Keratinocyte (primary cell): ENCODE measurements around the gene SRSF4. TPM values are rescaled to one million over a fixed set of nuclear protein-coding genes. Genes with fewer than 3 reads are reported as not detected.

Source experiments
- DNase-seq: peaks from one replicate; pipeline ENCODE4 v3.0.0-alpha.2; 2011; ENCODE audit warnings: low read depth, missing footprints, low spot score
- FAIRE-seq: peaks from 2 replicates; lab custom pipeline; 2011; peaks lifted over from hg19 to GRCh38; lab: Jason Lieb, UNC
- H2AFZ ChIP-seq: 2 replicates; pipeline ENCODE4 v1.6.0; 2012; ENCODE audit warnings: low read length, control low read depth, inconsistent platforms; ENCODE audit not compliant: control insufficient read depth
- H3K27ac ChIP-seq: 2 replicates; pipeline ENCODE4 v1.5.1; 2011; ENCODE audit warnings: low read length; ENCODE audit not compliant: control insufficient read depth, insufficient read depth
- H3K27me3 ChIP-seq: 3 replicates; pipeline ENCODE4 v1.6.0; 2011; ENCODE audit warnings: low read length; ENCODE audit not compliant: control insufficient read depth, insufficient read depth; ENCODE audit errors: extremely low read depth
- H3K36me3 ChIP-seq, 2 experiments: 2 replicates in 1 of 2; 3 replicates in 1 of 2; pipeline ENCODE4 v1.5.1; 2011; ENCODE audit warnings: low read length in 2 of 2, mild to moderate bottlenecking in 1 of 2; ENCODE audit not compliant: control insufficient read depth in 2 of 2, insufficient read depth in 2 of 2; ENCODE audit errors: extremely low read depth in 1 of 2
- H3K4me1 ChIP-seq: 3 replicates; pipeline ENCODE4 v1.5.1; 2011; ENCODE audit warnings: low read length; ENCODE audit not compliant: control insufficient read depth, insufficient read depth; ENCODE audit errors: extremely low read depth
- H3K4me2 ChIP-seq: 3 replicates; pipeline ENCODE4 v1.6.0; 2011; ENCODE audit warnings: low read depth, low read length; ENCODE audit not compliant: control insufficient read depth, insufficient read depth; ENCODE audit errors: extremely low read depth
- H3K4me3 ChIP-seq, 3 experiments: fragments of 200-600 bp in 1 of 3; sonication (generic) in 1 of 3; 2 replicates in 2 of 3; 3 replicates in 1 of 3; pipeline ENCODE4 v1.5.1; 2011 to 2016; ENCODE audit warnings: low read length in 3 of 3, mild to moderate bottlenecking in 3 of 3, control low read depth in 2 of 3, inconsistent platforms in 1 of 3, low read depth in 1 of 3, mixed read lengths in 1 of 3, mixed run types in 1 of 3, moderate library complexity in 1 of 3; ENCODE audit not compliant: control insufficient read depth in 2 of 3, insufficient read depth in 2 of 3; ENCODE audit errors: extremely low read depth in 1 of 3
- H3K79me2 ChIP-seq: 2 replicates; pipeline ENCODE4 v1.6.0; 2012; ENCODE audit warnings: low read length; ENCODE audit not compliant: control insufficient read depth, insufficient read depth
- H3K9ac ChIP-seq: 3 replicates; pipeline ENCODE4 v1.6.0; 2011; ENCODE audit warnings: low read length; ENCODE audit not compliant: control insufficient read depth, insufficient read depth; ENCODE audit errors: extremely low read depth
- H3K9me1 ChIP-seq: 3 replicates; pipeline ENCODE4 v1.6.0; 2011; ENCODE audit warnings: low read length; ENCODE audit not compliant: control insufficient read depth, insufficient read depth; ENCODE audit errors: extremely low read depth
- H3K9me3 ChIP-seq: 2 replicates; pipeline ENCODE4 v1.5.1; 2012; ENCODE audit warnings: low read depth, low read length; ENCODE audit not compliant: control insufficient read depth
- H4K20me1 ChIP-seq: 3 replicates; pipeline ENCODE4 v1.6.0; 2011; ENCODE audit warnings: low read length; ENCODE audit not compliant: control insufficient read depth, insufficient read depth; ENCODE audit errors: extremely low read depth
- CTCF ChIP-seq, 3 experiments: IDR thresholded peaks in 1 of 3; conservative IDR thresholded peaks in 1 of 3; optimal IDR thresholded peaks in 1 of 3; 2 replicates in 2 of 3; 3 replicates in 1 of 3; pipeline versions ENCODE3 to v1.5.1; 2011; ENCODE audit warnings: low read length in 3 of 3, mild to moderate bottlenecking in 3 of 3, moderate library complexity in 2 of 3, control low read depth in 1 of 3, inconsistent platforms in 1 of 3; ENCODE audit not compliant: insufficient read depth in 2 of 3; ENCODE audit errors: extremely low read depth in 1 of 3
- EZH2 ChIP-seq: IDR thresholded peaks from one replicate; pipeline ENCODE4 v1.6.1; 2012; ENCODE audit warnings: inconsistent platforms, mild to moderate bottlenecking, low read length, moderate library complexity
- dilution Hi-C: fragments of 300-500 bp; cut with MboI; formaldehyde crosslinking; loops from one replicate; pipeline ENCODE4 v1.7.0; 2020; ENCODE audit warnings: low sequenced_read_pairs; ENCODE audit not compliant: extremely low pct_ligation_motif_present
- polyA plus RNA-seq, 5 experiments: library from polyadenylated mRNA; depleted of rRNA in 3 of 5; stranded (reverse) in 3 of 5; stranded (forward) in 1 of 5; unstranded in 1 of 5; fragments of >200 nt; gene quantifications; 1 replicate in 1 of 5; 2 replicates in 3 of 5; 3 replicates in 1 of 5; pipeline versions ENCODE4 v1.2.1 to v1.2.3, GENCODE V29; 2011 to 2012; ENCODE audit warnings: missing spikeins in 2 of 5, low read depth in 1 of 5, low replicate concordance in 1 of 5

The SRSF4 gene
- polyA plus RNA-seq, 1 donor (not counting 4 experiments of a cell fraction or from before 2014, with no cell fraction given) = 51.0 TPM

- Histone ChIP-seq H2AFZ (no peak overlapping the region), H3K4me2 (no peak overlapping the region), H3K9ac (no peak overlapping the region), H4K20me1 (no peaks in the 10 kb centered on the region), H3K79me2 (no peaks in the 10 kb centered on the region), H3K9me1 (no peaks in the 10 kb centered on the region), H3K27ac (no peak overlapping the region), H3K9me3 (no peaks in the 10 kb centered on the region), H3K4me1 (no peaks in the 10 kb centered on the region), H3K27me3 (no peaks in the 10 kb centered on the region), H3K36me3 (peaks cover 17 to 29% of the 10 kb centered on the region in 2 experiments), H3K4me3 (no peak overlapping the region)
- DNase-seq (no peak), FAIRE-seq (no peak)
- dilution Hi-C loops = no loop called here
- TF ChIP-seq CTCF (optimal IDR thresholded peaks at IDR 0.05 in 1 of 3, IDR thresholded peaks at IDR 0.05 in 1 of 3, conservative IDR thresholded peaks at IDR 0.05 in 1 of 3; ENCODE audit: extremely low read depth in 1 of 3, insufficient read depth in 2 of 3, low read length in 3 of 3) (no peak), EZH2 (no peak)
These were observed 27.5 kb upstream of the SRSF4 start for GRCh38 chr1:29209173-29209572.

DNA sequence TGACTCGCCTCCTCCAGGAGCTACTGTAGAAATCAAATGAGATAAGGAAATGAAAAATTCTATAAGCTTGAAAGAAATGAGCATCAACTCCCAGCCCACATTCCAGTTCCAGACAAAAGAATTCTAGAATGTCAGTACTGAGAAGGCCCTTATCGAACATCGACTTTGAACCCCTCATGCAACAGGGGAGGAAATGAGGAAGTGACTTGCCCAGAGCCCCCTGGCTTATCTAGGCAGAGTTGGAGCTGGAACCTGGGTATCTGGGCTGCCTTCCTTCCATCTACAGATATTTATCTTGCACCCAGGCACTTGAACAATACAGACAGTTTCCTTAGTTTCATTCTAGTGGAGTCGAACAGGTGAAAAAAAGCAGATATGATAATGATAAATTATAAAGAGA lies 26.7 kb upstream of the SRSF4 start:
- Histone ChIP-seq H2AFZ (no peak overlapping the region), H3K9me1 (no peaks in the 10 kb centered on the region), H4K20me1 (no peaks in the 10 kb centered on the region), H3K27me3 (no peaks in the 10 kb centered on the region), H3K4me2 (no peak overlapping the region), H3K79me2 (no peaks in the 10 kb centered on the region), H3K27ac (no peak overlapping the region), H3K9me3 (no peaks in the 10 kb centered on the region), H3K9ac (no peak overlapping the region), H3K36me3 (peaks cover 17 to 29% of the 10 kb centered on the region in 2 experiments), H3K4me3 (no peak overlapping the region), H3K4me1 (no peaks in the 10 kb centered on the region)
- DNase-seq (no peak), FAIRE-seq (no peak)
- dilution Hi-C loops = no loop called here
- TF ChIP-seq CTCF (optimal IDR thresholded peaks at IDR 0.05 in 1 of 3, IDR thresholded peaks at IDR 0.05 in 1 of 3, conservative IDR thresholded peaks at IDR 0.05 in 1 of 3; ENCODE audit: extremely low read depth in 1 of 3, insufficient read depth in 2 of 3, low read length in 3 of 3) = no peak
- no peak for TF ChIP-seq EZH2
